Lower leg skin (tissue), 3 donors: ENCODE measurements around the gene CLTC.

Experiments used
- POLR2A ChIP-seq, 2 donors: fragments of 450-650 bp; IDR thresholded peaks; one replicate each; pipeline ENCODE4 v1.6.1; 2016 to 2017; ENCODE audit warnings: antibody characterized with exemption in 2 of 2, mild to moderate bottlenecking in 1 of 2, moderate library complexity in 1 of 2
- TF ChIP-seq, protein P1 (sequence below), 3 donors: fragments of 450-650 bp; IDR thresholded peaks; one replicate each; pipeline ENCODE4 v1.5.1; 2016; ENCODE audit warnings: antibody characterized with exemption in 3 of 3, mild to moderate bottlenecking in 3 of 3, moderate library complexity in 2 of 3

DNA sequence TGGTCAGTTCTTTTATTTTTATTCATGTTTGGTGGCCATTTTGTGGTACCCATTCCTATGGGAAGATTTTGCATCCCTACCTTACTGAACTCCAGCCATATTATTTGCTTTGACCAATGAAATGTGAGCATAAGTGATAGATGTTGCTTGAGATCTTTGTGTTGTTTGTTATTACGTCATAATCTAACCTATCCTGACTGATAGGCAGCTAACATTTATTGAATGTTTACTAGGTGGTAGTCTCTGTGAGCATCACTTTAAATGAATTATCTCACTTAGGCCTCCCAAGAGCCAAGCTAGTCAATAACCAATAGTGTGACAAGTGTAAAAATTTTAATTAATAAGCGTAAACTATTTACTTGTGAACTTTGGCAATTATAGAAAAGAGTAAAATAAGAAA, 125.3 kb downstream of the CLTC start:
- TF ChIP-seq, protein P1, sequence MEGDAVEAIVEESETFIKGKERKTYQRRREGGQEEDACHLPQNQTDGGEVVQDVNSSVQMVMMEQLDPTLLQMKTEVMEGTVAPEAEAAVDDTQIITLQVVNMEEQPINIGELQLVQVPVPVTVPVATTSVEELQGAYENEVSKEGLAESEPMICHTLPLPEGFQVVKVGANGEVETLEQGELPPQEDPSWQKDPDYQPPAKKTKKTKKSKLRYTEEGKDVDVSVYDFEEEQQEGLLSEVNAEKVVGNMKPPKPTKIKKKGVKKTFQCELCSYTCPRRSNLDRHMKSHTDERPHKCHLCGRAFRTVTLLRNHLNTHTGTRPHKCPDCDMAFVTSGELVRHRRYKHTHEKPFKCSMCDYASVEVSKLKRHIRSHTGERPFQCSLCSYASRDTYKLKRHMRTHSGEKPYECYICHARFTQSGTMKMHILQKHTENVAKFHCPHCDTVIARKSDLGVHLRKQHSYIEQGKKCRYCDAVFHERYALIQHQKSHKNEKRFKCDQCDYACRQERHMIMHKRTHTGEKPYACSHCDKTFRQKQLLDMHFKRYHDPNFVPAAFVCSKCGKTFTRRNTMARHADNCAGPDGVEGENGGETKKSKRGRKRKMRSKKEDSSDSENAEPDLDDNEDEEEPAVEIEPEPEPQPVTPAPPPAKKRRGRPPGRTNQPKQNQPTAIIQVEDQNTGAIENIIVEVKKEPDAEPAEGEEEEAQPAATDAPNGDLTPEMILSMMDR (IDR thresholded peaks at IDR 0.05) = no peak
- no peak for TF ChIP-seq POLR2A (IDR thresholded peaks at IDR 0.05)
